Thyroid gland (tissue), 4 donors: Measurements from ENCODE around the gene MICAL3.

Experiments used
- POLR2A ChIP-seq, 2 donors: fragments of 450-650 bp; IDR thresholded peaks; one replicate each; pipeline ENCODE4 v1.6.1; 2017; ENCODE audit warnings: antibody characterized with exemption in 2 of 2, mild to moderate bottlenecking in 2 of 2, moderate library complexity in 1 of 2
- TF ChIP-seq, protein P1 (sequence below), 6 experiments: fragments of 200-600 bp in 3 of 6; fragments of 450-650 bp in 3 of 6; sonication (generic) in 3 of 6; IDR thresholded peaks; one replicate each; pipeline ENCODE4 v1.5.1; 2016 to 2019; ENCODE audit warnings: antibody characterized with exemption in 6 of 6, mild to moderate bottlenecking in 2 of 6, inconsistent platforms in 1 of 6, moderate library complexity in 1 of 6

DNA sequence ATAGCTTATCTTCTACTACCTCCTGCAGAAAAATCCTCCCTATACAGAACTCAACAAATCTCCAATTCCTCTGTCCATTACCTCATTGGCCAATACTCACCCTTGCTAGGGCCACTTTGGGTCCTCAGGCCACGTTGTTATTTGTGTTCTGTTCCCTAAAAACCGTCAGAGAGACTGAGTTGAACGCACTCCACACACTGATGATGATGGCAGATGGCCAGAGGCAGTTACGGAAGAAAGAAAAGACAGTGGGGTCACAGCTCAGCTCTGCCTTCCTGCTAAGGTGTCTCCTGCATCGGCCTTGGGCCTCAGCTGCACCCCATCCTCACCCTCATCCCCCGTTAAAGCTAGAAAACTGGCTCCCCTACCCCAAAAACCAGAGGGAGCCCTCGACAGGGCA, 66.2 kb downstream of the MICAL3 start:
- TF ChIP-seq, protein P1, sequence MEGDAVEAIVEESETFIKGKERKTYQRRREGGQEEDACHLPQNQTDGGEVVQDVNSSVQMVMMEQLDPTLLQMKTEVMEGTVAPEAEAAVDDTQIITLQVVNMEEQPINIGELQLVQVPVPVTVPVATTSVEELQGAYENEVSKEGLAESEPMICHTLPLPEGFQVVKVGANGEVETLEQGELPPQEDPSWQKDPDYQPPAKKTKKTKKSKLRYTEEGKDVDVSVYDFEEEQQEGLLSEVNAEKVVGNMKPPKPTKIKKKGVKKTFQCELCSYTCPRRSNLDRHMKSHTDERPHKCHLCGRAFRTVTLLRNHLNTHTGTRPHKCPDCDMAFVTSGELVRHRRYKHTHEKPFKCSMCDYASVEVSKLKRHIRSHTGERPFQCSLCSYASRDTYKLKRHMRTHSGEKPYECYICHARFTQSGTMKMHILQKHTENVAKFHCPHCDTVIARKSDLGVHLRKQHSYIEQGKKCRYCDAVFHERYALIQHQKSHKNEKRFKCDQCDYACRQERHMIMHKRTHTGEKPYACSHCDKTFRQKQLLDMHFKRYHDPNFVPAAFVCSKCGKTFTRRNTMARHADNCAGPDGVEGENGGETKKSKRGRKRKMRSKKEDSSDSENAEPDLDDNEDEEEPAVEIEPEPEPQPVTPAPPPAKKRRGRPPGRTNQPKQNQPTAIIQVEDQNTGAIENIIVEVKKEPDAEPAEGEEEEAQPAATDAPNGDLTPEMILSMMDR (IDR thresholded peaks at IDR 0.05): no peak
- TF ChIP-seq POLR2A (IDR thresholded peaks at IDR 0.05): no peak
